Measurements from ENCODE around the gene CCL15. TPM values are rescaled to one million over a fixed set of nuclear protein-coding genes. Genes with fewer than 3 reads are reported as not detected.

CCL15 gene
- total and polyA plus RNA-seq, 8 donors = 0.15 to 1.3 (median 0.33) TPM; not detected in 2

DNA sequence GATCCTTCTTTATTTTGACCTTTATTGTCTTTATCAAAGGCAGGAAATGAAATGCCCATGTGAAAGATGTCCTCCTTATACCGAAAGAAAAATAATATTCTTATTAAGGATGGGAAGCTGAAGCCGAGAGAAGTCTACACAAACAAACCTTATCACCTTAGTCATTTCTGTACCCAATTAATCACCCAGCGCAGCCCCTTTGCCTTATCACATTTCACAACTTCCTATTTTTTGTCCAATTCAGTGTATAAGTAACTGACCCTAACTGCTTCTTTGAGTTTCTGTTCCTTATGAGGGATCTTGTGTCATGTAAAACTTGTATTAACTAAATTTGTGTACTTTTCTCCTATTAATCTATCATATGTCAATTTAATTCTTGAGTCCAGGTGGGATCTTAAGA, 32.8 kb upstream of the CCL15 start:
- Histone ChIP-seq H3K36me3 (no peaks in the 10 kb centered on the region), H3K4me3 (no peak overlapping the region), H3K27me3 (no peaks in the 10 kb centered on the region), H3K9me3 (no peaks in the 10 kb centered on the region), H3K27ac (no peak overlapping the region), H3K4me1 (no peaks in the 10 kb centered on the region)
- ATAC-seq (no peak), DNase-seq (no peak)
- TF ChIP-seq, protein P1, sequence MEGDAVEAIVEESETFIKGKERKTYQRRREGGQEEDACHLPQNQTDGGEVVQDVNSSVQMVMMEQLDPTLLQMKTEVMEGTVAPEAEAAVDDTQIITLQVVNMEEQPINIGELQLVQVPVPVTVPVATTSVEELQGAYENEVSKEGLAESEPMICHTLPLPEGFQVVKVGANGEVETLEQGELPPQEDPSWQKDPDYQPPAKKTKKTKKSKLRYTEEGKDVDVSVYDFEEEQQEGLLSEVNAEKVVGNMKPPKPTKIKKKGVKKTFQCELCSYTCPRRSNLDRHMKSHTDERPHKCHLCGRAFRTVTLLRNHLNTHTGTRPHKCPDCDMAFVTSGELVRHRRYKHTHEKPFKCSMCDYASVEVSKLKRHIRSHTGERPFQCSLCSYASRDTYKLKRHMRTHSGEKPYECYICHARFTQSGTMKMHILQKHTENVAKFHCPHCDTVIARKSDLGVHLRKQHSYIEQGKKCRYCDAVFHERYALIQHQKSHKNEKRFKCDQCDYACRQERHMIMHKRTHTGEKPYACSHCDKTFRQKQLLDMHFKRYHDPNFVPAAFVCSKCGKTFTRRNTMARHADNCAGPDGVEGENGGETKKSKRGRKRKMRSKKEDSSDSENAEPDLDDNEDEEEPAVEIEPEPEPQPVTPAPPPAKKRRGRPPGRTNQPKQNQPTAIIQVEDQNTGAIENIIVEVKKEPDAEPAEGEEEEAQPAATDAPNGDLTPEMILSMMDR (IDR thresholded peaks at IDR 0.05) = no peak
- intact Hi-C loops (cut with DNase I) = no loop called here

DNA sequence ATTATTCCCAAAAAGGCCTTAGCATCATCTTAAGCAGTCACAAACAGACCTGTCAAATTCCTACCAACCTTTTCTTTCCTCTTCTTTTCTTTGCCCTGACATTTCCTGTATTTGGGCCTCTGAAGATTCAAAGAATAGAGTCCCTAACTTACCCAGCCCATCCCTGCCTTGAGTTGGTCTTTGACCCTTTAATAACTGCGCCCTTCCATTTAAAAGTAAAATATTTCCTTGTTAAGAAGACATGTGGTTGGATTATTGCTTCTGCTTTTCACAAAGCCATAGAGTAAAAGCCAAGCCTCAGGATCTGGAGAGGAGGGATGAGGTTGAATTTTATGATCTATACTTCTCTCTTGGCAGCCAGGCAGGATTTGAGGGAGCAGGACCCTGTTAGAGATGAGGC, 29.6 kb upstream of the CCL15 start:
- no peaks in the 10 kb centered on the region for H3K9me3 ChIP-seq
- no peaks in the 10 kb centered on the region for H3K36me3 ChIP-seq
- H3K4me1 ChIP-seq = no peaks in the 10 kb centered on the region
- H3K4me3 ChIP-seq = no peak overlapping the region
- ATAC-seq (no peak), DNase-seq (no peak)
- TF ChIP-seq, protein P1 (IDR thresholded peaks at IDR 0.05) = no peak
- intact Hi-C loops (cut with DNase I) = no loop called here
- H3K27ac ChIP-seq = no peak overlapping the region
- no peaks in the 10 kb centered on the region for H3K27me3 ChIP-seq

DNA sequence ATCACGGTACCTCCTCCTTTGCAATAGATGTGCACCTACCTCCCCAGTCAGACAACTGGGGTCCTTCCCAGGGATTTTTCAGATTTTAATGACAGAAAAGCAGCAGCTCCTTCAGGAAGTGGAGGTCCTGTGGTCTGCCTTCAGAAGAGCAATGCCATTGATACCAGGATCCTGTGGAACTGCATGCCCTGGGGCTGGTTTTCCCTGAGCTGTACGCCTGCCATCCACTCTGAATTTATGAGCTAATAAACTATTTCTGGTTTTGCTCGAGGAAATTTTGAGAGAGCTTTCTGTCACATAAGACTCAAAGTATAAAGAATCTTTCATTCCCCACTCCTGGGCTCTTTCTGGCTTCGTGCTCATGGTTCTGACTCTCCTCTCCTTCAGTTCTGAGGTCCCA, 26.4 kb upstream of the CCL15 start:
- no peaks in the 10 kb centered on the region for H3K27me3 ChIP-seq
- intact Hi-C loops (cut with DNase I) = no loop called here
- ATAC-seq (no peak), DNase-seq (no peak)
- no peaks in the 10 kb centered on the region for H3K36me3 ChIP-seq
- no peak overlapping the region for H3K4me3 ChIP-seq
- TF ChIP-seq, protein P1 (IDR thresholded peaks at IDR 0.05) = no peak
- no peaks in the 10 kb centered on the region for H3K9me3 ChIP-seq
- no peak overlapping the region for H3K27ac ChIP-seq
- H3K4me1 ChIP-seq = no peaks in the 10 kb centered on the region

DNA sequence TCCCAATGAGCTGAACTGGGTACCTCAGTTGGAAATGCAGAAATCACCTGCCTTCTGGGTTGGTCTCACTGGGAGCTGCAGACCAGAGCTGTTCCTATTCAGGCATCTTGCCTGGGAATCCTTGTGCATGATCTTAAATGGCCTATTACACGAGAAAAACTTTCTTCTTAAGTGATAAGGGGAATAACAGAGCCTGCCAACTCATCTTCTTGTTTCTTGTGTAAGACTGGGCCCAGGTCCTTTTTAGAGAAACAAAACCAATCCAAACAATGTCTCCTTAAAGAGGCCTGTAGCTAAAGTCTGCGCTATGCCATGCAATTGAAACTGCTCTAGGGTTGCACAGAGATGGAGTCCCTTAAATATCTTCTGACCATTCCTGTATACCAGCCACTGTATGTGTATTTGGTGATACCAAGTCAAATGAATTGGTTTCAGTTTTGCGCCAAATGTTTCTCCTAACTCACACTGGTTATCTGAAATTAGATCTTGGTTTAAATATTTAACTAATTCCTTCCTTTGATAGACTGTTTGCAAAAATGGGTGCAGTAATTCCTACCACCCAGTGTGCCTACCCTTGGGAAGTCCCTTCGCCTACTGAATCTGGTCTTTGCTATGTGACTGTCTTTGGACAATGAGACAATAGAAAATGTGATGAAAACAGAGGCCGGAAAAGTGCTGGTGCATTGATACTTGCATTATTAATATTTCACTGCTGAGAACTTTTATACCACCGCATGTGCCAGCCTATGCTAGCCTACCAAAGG, 22.9 kb upstream of the CCL15 start:
- Histone ChIP-seq H3K27me3 (no peaks in the 10 kb centered on the region), H3K27ac (no peak overlapping the region), H3K36me3 (no peaks in the 10 kb centered on the region), H3K4me1 (no peaks in the 10 kb centered on the region), H3K9me3 (no peaks in the 10 kb centered on the region), H3K4me3 (no peak overlapping the region)
- intact Hi-C loops (cut with DNase I) = no loop called here
- ATAC-seq (no peak), DNase-seq (no peak)
- TF ChIP-seq, protein P1 (IDR thresholded peaks at IDR 0.05) = no peak

DNA sequence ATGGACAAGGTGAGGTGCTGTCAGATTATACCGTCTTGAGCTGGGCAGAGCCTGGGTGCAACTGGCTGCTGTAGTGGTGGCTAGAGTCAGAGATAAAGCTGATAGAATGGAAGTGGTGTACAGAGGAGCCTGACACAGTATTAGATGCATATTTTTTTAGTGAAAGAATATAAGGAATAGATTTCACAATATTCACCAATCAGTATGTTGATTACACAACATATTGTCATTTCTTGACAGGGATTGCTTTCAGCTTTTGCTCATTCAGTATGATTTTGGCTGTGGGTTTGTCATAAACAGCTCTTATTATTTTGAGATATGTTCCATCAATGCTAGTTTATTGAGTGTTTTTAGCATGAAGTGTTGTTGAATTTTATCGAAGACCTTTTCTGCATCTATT, 18.1 kb upstream of the CCL15 start:
- ATAC-seq (no peak), DNase-seq (no peak)
- intact Hi-C loops (cut with DNase I) = no loop called here
- TF ChIP-seq, protein P1 (IDR thresholded peaks at IDR 0.05) = no peak
- peaks cover 0 to 9% of the 10 kb centered on the region in 2 donors for H3K4me1 ChIP-seq
- no peaks in the 10 kb centered on the region for H3K9me3 ChIP-seq
- H3K4me3 ChIP-seq = no peak overlapping the region
- no peak overlapping the region for H3K27ac ChIP-seq
- H3K36me3 ChIP-seq = no peaks in the 10 kb centered on the region
- H3K27me3 ChIP-seq = no peaks in the 10 kb centered on the region
